Memory B cell (primary cell): ENCODE data around the gene SH3D21.

Experiments
- ATAC-seq: fragments of 150-1000 bp; cut with Tn5 transposase; 2 replicates; pipeline ENCODE4 v1.10.0; 2021; ENCODE audit warnings: low read depth, mild to moderate bottlenecking, moderate library complexity
- DNase-seq, 2 donors: peaks; one replicate each; pipeline ENCODE4 v3.0.0; 2022; ENCODE audit warnings: low spot score in 2 of 2
- H3K27ac Mint-ChIP-seq: one replicate; pipeline ENCODE4 v1.8.0; 2022; ENCODE audit warnings: mild to moderate bottlenecking, moderate library complexity, mixed read lengths
- H3K27me3 Mint-ChIP-seq: one replicate; pipeline ENCODE4 v1.8.0; 2022; ENCODE audit warnings: mixed read lengths
- H3K36me3 Mint-ChIP-seq: one replicate; pipeline ENCODE4 v1.8.0; 2022; ENCODE audit warnings: mild to moderate bottlenecking, mixed read lengths
- H3K4me1 Mint-ChIP-seq: one replicate; pipeline ENCODE4 v1.8.0; 2022; ENCODE audit warnings: mixed read lengths
- H3K4me3 Mint-ChIP-seq: one replicate; pipeline ENCODE4 v1.8.0; 2022; ENCODE audit warnings: mild to moderate bottlenecking, moderate library complexity, mixed read lengths
- H3K9me3 Mint-ChIP-seq: one replicate; pipeline ENCODE4 v1.8.0; 2022; ENCODE audit warnings: mixed read lengths

Gene SH3D21

GRCh38 chr1:36285443-36286101, 20.6 kb upstream of the SH3D21 start:
- Mint-ChIP-seq H3K27ac (peak overlapping the region; percentile 73), H3K27me3 (no peaks in the 10 kb centered on the region), H3K4me3 (no peak overlapping the region), H3K4me1 (peaks cover 5% of the 10 kb centered on the region), H3K36me3 (peaks cover 25% of the 10 kb centered on the region), H3K9me3 (no peaks in the 10 kb centered on the region)
- DNase-seq: peak; percentile 60 to 69
- peak; percentile 100 for ATAC-seq

GRCh38 chr1:36286802-36287201, 19.4 kb upstream of the SH3D21 start:
- Mint-ChIP-seq H3K27me3 (no peaks in the 10 kb centered on the region), H3K36me3 (peaks cover 28% of the 10 kb centered on the region), H3K27ac (no peak overlapping the region), H3K9me3 (no peaks in the 10 kb centered on the region), H3K4me1 (peaks cover 5% of the 10 kb centered on the region), H3K4me3 (no peak overlapping the region)
- DNase-seq (no peak), ATAC-seq (no peak)

GRCh38 chr1:36287595-36287994, 18.6 kb upstream of the SH3D21 start:
- no peak for ATAC-seq

GRCh38 chr1:36295390-36295789, 10.8 kb upstream of the SH3D21 start:
- Mint-ChIP-seq H3K9me3 (no peaks in the 10 kb centered on the region), H3K4me3 (no peak overlapping the region), H3K36me3 (peaks cover 25% of the 10 kb centered on the region), H3K27ac (no peak overlapping the region), H3K4me1 (peaks cover 7% of the 10 kb centered on the region), H3K27me3 (no peaks in the 10 kb centered on the region)
- DNase-seq: no peak
- ATAC-seq: no peak

More at GRCh38 chr1:36287595-36287994, 18.6 kb upstream of the SH3D21 start:
- peaks cover 29% of the 10 kb centered on the region for H3K36me3 Mint-ChIP-seq
- H3K4me1 Mint-ChIP-seq: peaks cover 3% of the 10 kb centered on the region
- no peak overlapping the region for H3K4me3 Mint-ChIP-seq
- no peak for DNase-seq
- H3K27me3 Mint-ChIP-seq: no peaks in the 10 kb centered on the region
- no peaks in the 10 kb centered on the region for H3K9me3 Mint-ChIP-seq
- H3K27ac Mint-ChIP-seq: peak overlapping the region; percentile 55

GRCh38 chr1:36297062-36297461, 9.1 kb upstream of the SH3D21 start:
- H3K27me3 Mint-ChIP-seq: no peaks in the 10 kb centered on the region
- no peak overlapping the region for H3K27ac Mint-ChIP-seq
- H3K4me1 Mint-ChIP-seq: peaks cover 7% of the 10 kb centered on the region
- peaks cover 28% of the 10 kb centered on the region for H3K36me3 Mint-ChIP-seq
- H3K4me3 Mint-ChIP-seq: no peak overlapping the region
- no peak for ATAC-seq
- no peaks in the 10 kb centered on the region for H3K9me3 Mint-ChIP-seq
- no peak for DNase-seq

- peaks cover 9% of the 10 kb centered on the region for H3K4me1 Mint-ChIP-seq
- no peak for DNase-seq
- no peaks in the 10 kb centered on the region for H3K27me3 Mint-ChIP-seq
- no peak for ATAC-seq
- H3K36me3 Mint-ChIP-seq: peaks cover 33% of the 10 kb centered on the region
- no peak overlapping the region for H3K27ac Mint-ChIP-seq
- no peak overlapping the region for H3K4me3 Mint-ChIP-seq
- no peaks in the 10 kb centered on the region for H3K9me3 Mint-ChIP-seq
Measured at GRCh38 chr1:36298640-36299039, 7.5 kb upstream of the SH3D21 start.

GRCh38 chr1:36300526-36300925, 5.6 kb upstream of the SH3D21 start:
- DNase-seq (no peak), ATAC-seq (no peak)
- Mint-ChIP-seq H3K27ac (peak overlapping the region; percentile 39), H3K4me1 (peaks cover 14% of the 10 kb centered on the region), H3K27me3 (no peaks in the 10 kb centered on the region), H3K9me3 (no peaks in the 10 kb centered on the region), H3K4me3 (no peak overlapping the region), H3K36me3 (peaks cover 30% of the 10 kb centered on the region)

- Mint-ChIP-seq H3K27me3 (no peaks in the 10 kb centered on the region), H3K4me3 (no peak overlapping the region), H3K4me1 (peaks cover 13% of the 10 kb centered on the region), H3K27ac (peak overlapping the region; percentile 39), H3K9me3 (no peaks in the 10 kb centered on the region), H3K36me3 (peaks cover 29% of the 10 kb centered on the region)
- ATAC-seq: no peak
- DNase-seq: no peak
Measured at GRCh38 chr1:36301220-36301619, 4.9 kb upstream of the SH3D21 start.

- no peaks in the 10 kb centered on the region for H3K27me3 Mint-ChIP-seq
- H3K4me3 Mint-ChIP-seq: no peak overlapping the region
- peaks cover 20% of the 10 kb centered on the region for H3K4me1 Mint-ChIP-seq
- no peak for ATAC-seq
- H3K27ac Mint-ChIP-seq: peak overlapping the region; percentile 65
- DNase-seq: no peak
- no peaks in the 10 kb centered on the region for H3K9me3 Mint-ChIP-seq
- peaks cover 27% of the 10 kb centered on the region for H3K36me3 Mint-ChIP-seq
Measured at GRCh38 chr1:36303244-36303643, 2.9 kb upstream of the SH3D21 start.

GRCh38 chr1:36303650-36304360, 2.4 kb upstream of the SH3D21 start:
- H3K4me1 Mint-ChIP-seq: peaks cover 20% of the 10 kb centered on the region
- no peaks in the 10 kb centered on the region for H3K9me3 Mint-ChIP-seq
- H3K36me3 Mint-ChIP-seq: peaks cover 27% of the 10 kb centered on the region
- ATAC-seq (no peak), DNase-seq (no peak)
- peak overlapping the region; percentile 17 for H3K4me3 Mint-ChIP-seq
- peak overlapping the region; percentile 65 for H3K27ac Mint-ChIP-seq
- no peaks in the 10 kb centered on the region for H3K27me3 Mint-ChIP-seq

GRCh38 chr1:36304521-36304920, 1.6 kb upstream of the SH3D21 start:
- Mint-ChIP-seq H3K4me1 (peaks cover 20% of the 10 kb centered on the region), H3K9me3 (no peaks in the 10 kb centered on the region), H3K4me3 (no peak overlapping the region), H3K36me3 (peaks cover 27% of the 10 kb centered on the region), H3K27ac (peak overlapping the region; percentile 45), H3K27me3 (no peaks in the 10 kb centered on the region)
- ATAC-seq: no peak
- no peak for DNase-seq

- peaks cover 16% of the 10 kb centered on the region for H3K4me1 Mint-ChIP-seq
- ATAC-seq: no peak
- peaks cover 23% of the 10 kb centered on the region for H3K36me3 Mint-ChIP-seq
- H3K9me3 Mint-ChIP-seq: no peaks in the 10 kb centered on the region
- peak overlapping the region; percentile 45 for H3K27ac Mint-ChIP-seq
- no peaks in the 10 kb centered on the region for H3K27me3 Mint-ChIP-seq
- no peak for DNase-seq
- H3K4me3 Mint-ChIP-seq: peak overlapping the region; percentile 95
Measured at GRCh38 chr1:36304970-36305914, 926 bp upstream of the SH3D21 start.

GRCh38 chr1:36305915-36306209, 306 bp upstream of the SH3D21 start:
- Mint-ChIP-seq H3K36me3 (peaks cover 18% of the 10 kb centered on the region), H3K27ac (peak overlapping the region; percentile 45), H3K4me3 (peak overlapping the region; percentile 95), H3K4me1 (peaks cover 16% of the 10 kb centered on the region), H3K27me3 (no peaks in the 10 kb centered on the region), H3K9me3 (no peaks in the 10 kb centered on the region)
- ATAC-seq (no peak), DNase-seq (no peak)

- DNase-seq (peak; percentile 89 to 93), ATAC-seq (peak; percentile 95)
- Mint-ChIP-seq H3K27ac (peak overlapping the region; percentile 85), H3K36me3 (peaks cover 14% of the 10 kb centered on the region), H3K4me3 (peak overlapping the region; percentile 95), H3K27me3 (no peaks in the 10 kb centered on the region), H3K9me3 (no peaks in the 10 kb centered on the region), H3K4me1 (peaks cover 16% of the 10 kb centered on the region)
Measured at GRCh38 chr1:36306902-36307456, 811 bp downstream of the SH3D21 start.
